Posterior cingulate gyrus (tissue), 11 donors: ENCODE data around the gene DCUN1D5.

Experiments
- DNase-seq, 10 donors: peaks; one replicate each; pipeline versions ENCODE4 v3.0.0 to v3.0.0-alpha.2; 2020 to 2021; ENCODE audit warnings: mixed read lengths in 3 of 10
- intact Hi-C: fragments of 100-400 bp; cut with DNase I; formaldehyde crosslinking; loops from one replicate; pipeline ENCODE4 v1.15.1; 2023

Gene DCUN1D5

DNA sequence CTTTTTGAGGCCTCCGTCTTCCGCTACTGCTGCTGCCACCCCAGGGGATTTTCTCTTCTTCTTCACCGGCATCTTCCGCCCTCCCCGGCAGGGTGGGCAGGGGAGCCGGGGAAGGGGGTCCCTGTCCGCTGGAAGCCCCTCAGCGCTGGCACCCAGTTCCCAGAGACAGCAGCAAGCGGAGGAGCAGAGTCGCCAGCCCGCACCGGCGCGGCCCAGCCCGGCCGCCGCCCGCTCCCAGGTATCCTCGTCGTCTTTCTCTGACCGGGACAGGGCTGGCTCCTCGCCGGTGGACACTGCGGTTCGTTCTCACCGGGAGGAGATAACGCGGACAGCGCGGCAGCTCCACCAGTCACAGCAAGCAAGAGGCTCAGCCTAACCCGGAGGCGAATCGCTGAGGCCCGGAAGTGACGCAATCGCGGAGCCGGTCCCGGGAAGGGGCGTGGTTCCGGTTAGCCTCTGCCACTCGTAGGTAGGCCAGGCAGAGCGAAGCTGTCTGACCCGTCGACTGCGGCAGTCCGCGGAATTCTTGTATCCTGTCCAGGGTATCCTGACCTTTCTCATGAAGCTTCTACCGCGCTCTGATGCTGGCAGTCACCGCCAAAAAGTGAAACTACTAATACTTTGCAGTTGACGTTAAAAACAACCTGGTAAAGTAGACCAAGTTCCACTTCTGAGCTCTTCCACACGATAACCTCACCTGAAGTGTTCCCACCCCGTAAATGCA lies at the start of gene DCUN1D5:
Gene DCUN1D5, minus strand, starts transcription at position 360 of the 724 bp plus-strand sequence. Its CDS starts 288 bp downstream, at position 72.
- peak; percentile 97 to 100 (median 99) for DNase-seq
- intact Hi-C loops: loop anchor here (1.0 kb wide), 1 partner anchor 17 kb away; the partner anchor contains the start of gene DYNC2H1

DNA sequence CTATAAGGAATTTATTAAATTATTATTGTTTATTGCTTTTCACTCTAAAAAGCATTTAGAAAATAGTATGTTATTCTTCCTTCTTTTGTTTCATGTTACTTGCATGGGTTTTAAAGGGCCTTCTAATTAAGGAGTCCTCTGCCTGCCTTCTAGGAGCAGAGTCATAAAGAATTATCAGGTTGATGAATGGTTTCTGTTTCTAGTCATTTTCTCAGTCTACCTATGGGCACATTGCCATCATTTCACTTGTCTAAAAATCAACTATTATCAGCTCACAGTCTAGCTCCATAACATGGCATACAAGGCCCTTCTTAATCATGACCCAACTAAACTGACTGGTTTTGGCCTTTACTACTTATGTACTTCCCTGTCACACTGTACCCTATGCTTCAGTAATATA lies 33.5 kb upstream of the DCUN1D5 start:
- DNase-seq: no peak

DNA sequence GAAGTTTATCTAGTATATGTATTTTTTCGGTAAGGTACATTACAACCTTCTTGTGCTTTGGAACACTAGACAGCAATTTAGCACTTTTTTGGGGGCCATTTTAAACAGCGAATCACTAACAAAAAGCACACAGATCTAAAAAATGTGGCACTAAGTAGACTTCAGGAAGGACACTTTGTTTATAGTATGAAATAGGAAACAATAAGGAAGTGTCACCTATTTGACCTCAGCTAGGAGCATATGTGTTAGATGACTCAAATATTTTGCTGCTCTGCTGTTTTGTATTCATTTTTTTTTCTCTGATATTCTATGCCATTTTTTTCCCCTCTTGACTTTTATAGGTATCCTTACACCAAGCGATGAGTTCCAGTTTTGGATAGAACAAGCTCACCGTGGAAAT lies 22.9 kb upstream of the DCUN1D5 start:
- intact Hi-C loops: no loop called here
- no peak for DNase-seq

More for the DNA sequence above, 33.5 kb upstream of the DCUN1D5 start:
- intact Hi-C loops: no loop called here

DNA sequence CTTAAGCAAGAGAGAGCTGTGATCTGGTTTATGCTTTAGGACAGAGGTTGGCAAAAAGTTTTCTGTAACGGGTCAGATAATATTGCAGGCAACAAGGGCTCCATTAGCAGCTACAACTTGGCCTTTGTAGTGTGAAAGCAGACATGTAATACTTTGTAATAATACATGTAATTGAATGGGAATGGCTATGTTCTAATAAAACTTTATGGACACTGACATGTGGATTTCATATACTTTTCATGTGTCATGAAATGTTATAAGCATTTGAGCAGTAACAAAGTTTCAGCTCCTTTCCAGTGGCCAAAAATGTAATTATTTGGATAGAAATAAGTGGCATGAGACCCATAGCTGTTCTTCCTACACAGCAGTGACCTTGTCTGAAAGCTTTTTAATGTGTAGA lies 20.4 kb upstream of the DCUN1D5 start:
- intact Hi-C loops: no loop called here
- DNase-seq: no peak

DNA sequence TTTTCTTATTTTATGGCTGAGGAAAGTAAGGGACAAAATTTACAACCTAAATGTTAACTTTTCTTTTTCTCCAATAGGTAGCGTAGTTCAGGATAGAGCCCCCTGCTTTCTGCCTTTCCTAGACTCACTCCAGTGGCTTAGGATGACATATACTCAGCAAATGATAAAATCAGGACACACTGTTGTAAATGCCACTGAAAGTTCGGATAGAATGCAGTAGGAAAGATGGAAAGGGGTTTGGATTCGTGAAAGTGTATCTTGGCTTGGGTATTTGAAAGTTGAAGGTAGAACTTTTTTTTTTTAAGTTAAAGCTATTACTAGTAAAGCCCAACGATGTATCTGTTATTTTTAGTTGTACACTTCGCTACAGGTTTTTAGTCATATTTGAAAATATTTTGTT lies 19.4 kb upstream of the DCUN1D5 start:
- no peak for DNase-seq
- intact Hi-C loops: no loop called here

DNA sequence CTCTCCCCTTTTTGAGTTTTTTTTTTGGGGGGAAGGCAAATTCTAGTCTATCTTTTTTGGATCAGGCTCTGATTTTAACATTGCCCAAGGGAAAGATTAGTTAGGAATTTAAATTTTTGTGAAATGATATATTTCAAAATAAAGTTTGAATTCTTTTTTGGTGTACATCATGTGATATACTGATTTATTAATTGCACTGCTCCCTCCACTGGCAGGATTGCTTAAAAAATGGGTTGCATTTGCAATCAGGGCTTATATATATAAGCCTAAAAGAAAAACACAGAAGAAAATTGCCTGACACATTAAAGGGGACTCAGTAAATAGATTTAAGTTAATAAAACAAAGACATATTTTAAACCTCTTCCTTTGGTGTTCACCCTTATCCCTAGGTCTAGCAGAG lies 18.4 kb upstream of the DCUN1D5 start:
- DNase-seq: no peak
- intact Hi-C loops: no loop called here

DNA sequence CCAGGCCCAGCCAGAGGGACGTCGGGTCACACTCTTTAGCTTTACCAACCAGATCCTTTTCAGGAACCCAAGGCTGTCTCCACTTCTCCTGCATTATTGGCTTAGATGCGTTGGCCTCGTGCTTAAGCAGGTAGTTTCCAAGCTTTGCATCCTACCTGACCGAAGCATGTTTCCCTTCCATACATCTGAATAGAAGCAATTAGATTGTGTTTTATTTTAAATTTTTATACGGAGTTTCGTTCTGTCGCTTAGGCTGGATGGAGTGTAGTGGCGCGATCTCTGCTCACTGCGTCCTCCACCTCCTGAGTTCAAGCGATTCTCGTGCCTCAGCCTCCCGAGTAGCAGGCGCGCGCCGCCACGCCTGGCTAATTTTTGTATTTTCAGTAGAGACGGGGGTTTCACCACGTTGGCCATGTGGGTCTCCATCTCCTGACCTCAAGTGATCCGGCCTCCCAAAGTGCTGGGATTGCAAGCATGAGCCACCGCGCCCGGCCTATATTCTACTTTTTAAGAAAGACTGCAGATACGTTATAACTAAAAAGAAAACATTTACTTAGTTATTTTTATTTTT lies 17.9 kb upstream of the DCUN1D5 start:
- intact Hi-C loops: loop anchor here (1.0 kb wide), 1 partner anchor 18 kb away; the partner anchor contains the start of gene DCUN1D5
- peak in 5 of 10 donors; percentile 4 to 72 (median 59) for DNase-seq

GRCh38 chr11:103108933-103109817 lies 17.2 kb upstream of the DCUN1D5 start, which contains the start of gene DYNC2H1:
Gene DYNC2H1, plus strand, starts transcription at chr11:103109426. Its CDS starts 149 bp downstream, at chr11:103109575.
- DNase-seq: peak; percentile 71 to 98 (median 86)
- intact Hi-C loops: loop anchor here (1.0 kb wide), 1 partner anchor 17 kb away; the partner anchor contains the start of gene DCUN1D5

DNA sequence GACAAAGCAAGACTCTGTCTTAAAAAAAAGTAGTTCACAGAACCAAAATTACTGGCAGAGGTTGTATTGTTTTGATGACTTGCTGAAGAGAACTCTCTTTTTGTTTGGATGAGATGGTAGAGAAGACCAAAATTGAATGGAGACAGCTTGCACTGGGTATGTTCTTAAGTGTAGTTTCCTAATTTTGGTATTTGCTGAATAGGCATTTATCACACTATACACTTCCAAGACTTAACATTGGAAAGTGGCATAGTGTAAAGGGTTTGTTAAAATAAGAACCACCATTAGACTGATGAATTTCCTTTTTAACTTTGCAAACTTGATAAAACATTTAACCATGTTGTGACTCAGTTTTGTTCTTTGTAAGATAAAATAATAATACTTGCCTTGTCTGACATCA lies 5.3 kb upstream of the DCUN1D5 start:
- intact Hi-C loops: no loop called here
- DNase-seq: no peak

DNA sequence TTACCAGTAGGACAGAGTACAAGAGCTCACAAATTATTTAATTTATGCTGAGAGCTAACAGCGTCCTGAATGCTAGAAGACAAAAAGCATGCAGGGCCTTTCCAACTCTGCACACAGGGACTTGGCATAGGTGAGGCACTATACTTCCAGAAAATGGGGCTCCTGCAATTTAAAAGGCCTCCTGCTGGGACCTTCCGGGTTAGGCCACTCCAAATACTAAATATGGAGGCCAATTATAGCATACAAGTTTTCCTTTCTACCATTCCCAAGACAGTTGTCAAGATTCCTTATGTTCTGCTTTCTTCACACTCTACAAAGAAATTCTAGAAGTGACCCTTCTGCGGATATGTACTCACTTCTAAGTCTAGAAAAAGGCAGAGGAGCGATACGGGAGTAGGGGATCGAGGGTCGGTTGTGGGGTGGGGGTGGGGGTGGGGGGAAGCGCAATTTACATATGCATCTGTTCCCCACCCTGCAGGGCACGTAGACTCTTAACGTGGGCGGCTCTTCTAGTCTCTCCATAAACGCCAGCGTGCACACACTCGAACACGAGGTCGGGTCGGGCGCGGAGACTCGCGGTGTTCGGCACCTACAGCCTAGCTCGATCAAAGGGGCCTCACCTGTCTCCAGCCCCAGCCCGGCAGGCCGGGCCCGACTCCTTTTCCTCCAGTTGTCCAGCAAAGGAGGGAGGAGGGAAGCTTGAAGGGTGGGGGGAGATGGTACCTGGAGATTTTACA lies 728 bp downstream of the DCUN1D5 start:
- intact Hi-C loops: no loop called here
- peak in 8 of 10 donors; percentile 18 to 92 (median 33) for DNase-seq

- intact Hi-C loops: no loop called here
- no peak for DNase-seq
Observed at GRCh38 chr11:103086461-103086860, 5.5 kb downstream of the DCUN1D5 start.

GRCh38 chr11:103085758-103086365 lies 6.1 kb downstream of the DCUN1D5 start:
- intact Hi-C loops: no loop called here

DNA sequence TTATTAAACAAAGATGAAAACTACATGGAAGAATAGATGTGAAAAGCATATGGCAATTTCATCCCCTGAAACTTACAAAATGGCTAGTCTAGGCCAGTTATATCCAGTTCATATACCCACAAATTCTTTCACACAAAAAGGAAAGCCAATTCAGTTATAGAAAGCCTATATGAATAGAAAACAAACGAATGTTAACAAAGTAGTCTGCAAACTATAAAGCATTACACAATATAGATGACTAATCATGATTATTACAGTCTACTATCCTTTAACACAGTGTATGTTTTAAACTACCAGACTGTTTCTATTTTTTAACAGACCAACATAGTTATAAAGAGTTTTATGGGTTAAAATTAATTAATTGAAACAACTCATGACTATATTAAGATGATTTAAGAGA lies 12.1 kb downstream of the DCUN1D5 start:
- DNase-seq: no peak
- intact Hi-C loops: no loop called here

More at GRCh38 chr11:103085758-103086365, 6.1 kb downstream of the DCUN1D5 start:
- no peak for DNase-seq

DNA sequence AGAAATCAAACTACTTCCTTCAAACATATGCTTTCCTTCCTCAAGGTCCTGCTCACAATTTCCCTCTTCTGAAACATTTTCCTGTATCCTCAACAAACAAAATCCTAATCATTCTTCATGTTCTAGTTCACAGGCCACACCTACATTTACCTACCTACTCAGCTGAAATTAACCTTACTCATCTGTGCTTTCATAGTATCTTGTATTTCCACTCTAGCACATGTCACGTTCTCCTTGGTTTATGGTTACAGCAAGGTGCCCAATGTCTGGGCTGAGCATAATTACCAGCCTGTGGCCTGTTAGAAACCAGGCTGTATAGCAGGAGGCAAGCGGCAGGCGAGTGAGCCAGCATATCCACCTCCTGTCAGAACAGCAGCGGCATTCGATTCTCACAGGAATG lies 13.2 kb downstream of the DCUN1D5 start:
- DNase-seq: no peak
- intact Hi-C loops: no loop called here

- intact Hi-C loops: no loop called here
- no peak for DNase-seq
Observed at GRCh38 chr11:103077554-103077953, 14.4 kb downstream of the DCUN1D5 start.

- intact Hi-C loops: no loop called here
- no peak for DNase-seq
Observed at GRCh38 chr11:103076361-103076760, 15.6 kb downstream of the DCUN1D5 start.

DNA sequence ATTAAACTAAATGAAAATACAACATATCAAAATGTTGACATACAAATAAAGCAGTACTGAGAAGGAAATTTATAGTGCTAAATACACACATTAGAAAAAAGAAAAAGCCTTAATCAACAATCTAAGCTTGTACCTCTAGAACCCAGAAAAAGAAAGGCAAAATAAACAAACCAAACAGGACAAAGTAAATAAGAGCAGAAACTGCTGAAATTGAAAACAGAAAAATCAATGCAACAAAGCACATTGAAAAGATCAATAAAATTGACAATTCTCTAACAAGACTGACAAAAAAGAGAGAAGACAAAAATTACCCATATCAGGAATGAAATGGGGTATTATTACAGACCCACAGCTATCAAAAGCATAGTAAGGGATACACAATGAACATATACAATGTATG lies 21.0 kb downstream of the DCUN1D5 start:
- intact Hi-C loops: no loop called here
- no peak for DNase-seq

- no peak for DNase-seq
- intact Hi-C loops: no loop called here
Observed at GRCh38 chr11:103070142-103070541, 21.8 kb downstream of the DCUN1D5 start.

GRCh38 chr11:103069367-103069766 lies 22.6 kb downstream of the DCUN1D5 start:
- intact Hi-C loops: no loop called here
- no peak for DNase-seq

DNA sequence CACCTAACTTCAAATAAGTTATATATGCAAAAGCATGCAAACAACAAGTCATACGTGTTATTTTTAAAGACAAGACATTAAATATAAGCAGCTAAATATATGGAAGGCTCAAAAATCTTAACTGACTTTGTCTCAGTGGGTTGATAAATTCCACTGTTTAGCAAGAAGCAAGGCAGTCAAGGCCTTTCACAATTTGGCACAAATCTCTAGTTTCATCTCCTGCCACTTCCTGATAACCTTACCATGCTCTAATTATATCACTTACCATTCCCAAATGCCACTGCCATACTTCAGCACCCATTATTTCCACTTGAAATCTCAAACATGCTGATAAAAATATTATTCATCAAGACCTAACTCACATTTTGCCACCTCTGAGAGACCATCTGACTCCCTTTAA lies 24.8 kb downstream of the DCUN1D5 start:
- no peak for DNase-seq
- intact Hi-C loops: no loop called here
